HUES6 (cell line): ENCODE measurements around the gene SPEM1.

Source experiments
- H3K27ac ChIP-seq: 2 replicates; pipeline ENCODE4 v1.7.0; 2013; ENCODE audit warnings: low read depth, mild to moderate bottlenecking, low read length, inconsistent platforms
- H3K27me3 ChIP-seq: 2 replicates; pipeline ENCODE4 v1.6.1; 2013; ENCODE audit warnings: low read length; ENCODE audit not compliant: control insufficient read depth, insufficient read depth
- H3K36me3 ChIP-seq: 2 replicates; pipeline ENCODE4 v1.6.1; 2013; ENCODE audit warnings: low read length; ENCODE audit not compliant: control insufficient read depth, insufficient read depth
- H3K4me1 ChIP-seq: 2 replicates; pipeline ENCODE4 v1.6.1; 2013; ENCODE audit warnings: low read length; ENCODE audit not compliant: control insufficient read depth, insufficient read depth
- H3K4me3 ChIP-seq: 2 replicates; pipeline ENCODE4 v1.5.1; 2013; ENCODE audit warnings: low read depth, low read length
- H3K9ac ChIP-seq: one replicate; pipeline ENCODE4 v1.6.1; 2013; ENCODE audit warnings: mild to moderate bottlenecking, low read length
- H3K9me3 ChIP-seq: 2 replicates; pipeline ENCODE4 v1.6.1; 2013; ENCODE audit warnings: low read depth, low read length; ENCODE audit not compliant: control insufficient read depth, insufficient read depth

The SPEM1 gene

GRCh38 chr17:7442142-7442541 lies 22.0 kb downstream of the SPEM1 start:
- Histone ChIP-seq H3K36me3 (no peaks in the 10 kb centered on the region), H3K27ac (no peak overlapping the region), H3K27me3 (peaks cover 52% of the 10 kb centered on the region), H3K4me1 (peaks cover 40% of the 10 kb centered on the region), H3K9ac (no peak overlapping the region), H3K9me3 (no peaks in the 10 kb centered on the region), H3K4me3 (no peak overlapping the region)

- H3K36me3 ChIP-seq: no peaks in the 10 kb centered on the region
- H3K9ac ChIP-seq: no peak overlapping the region
- peaks cover 42% of the 10 kb centered on the region for H3K27me3 ChIP-seq
- H3K27ac ChIP-seq: no peak overlapping the region
- H3K9me3 ChIP-seq: no peaks in the 10 kb centered on the region
- H3K4me1 ChIP-seq: peaks cover 30% of the 10 kb centered on the region
- no peak overlapping the region for H3K4me3 ChIP-seq
Measured at GRCh38 chr17:7443499-7444485, 23.7 kb downstream of the SPEM1 start.

- Histone ChIP-seq H3K36me3 (no peaks in the 10 kb centered on the region), H3K27ac (0 out of 2 replicates have a peak within 1 kb of the TSS, but pooled peaks have one; percentile 28), H3K9me3 (no peaks in the 10 kb centered on the region), H3K9ac (peak within 1 kb of the TSS; percentile 27), H3K4me3 (peak within 1 kb of the TSS; percentile 75), H3K4me1 (peaks cover 27% of the 10 kb centered on the region), H3K27me3 (peaks cover 31% of the 10 kb centered on the region)
Measured at GRCh38 chr17:7444682-7445618, 24.8 kb downstream of the SPEM1 start, which contains the start of gene CHRNB1. Gene CHRNB1, plus strand, starts transcription at chr17:7445061. Its CDS starts 67 bp downstream, at chr17:7445128.

DNA sequence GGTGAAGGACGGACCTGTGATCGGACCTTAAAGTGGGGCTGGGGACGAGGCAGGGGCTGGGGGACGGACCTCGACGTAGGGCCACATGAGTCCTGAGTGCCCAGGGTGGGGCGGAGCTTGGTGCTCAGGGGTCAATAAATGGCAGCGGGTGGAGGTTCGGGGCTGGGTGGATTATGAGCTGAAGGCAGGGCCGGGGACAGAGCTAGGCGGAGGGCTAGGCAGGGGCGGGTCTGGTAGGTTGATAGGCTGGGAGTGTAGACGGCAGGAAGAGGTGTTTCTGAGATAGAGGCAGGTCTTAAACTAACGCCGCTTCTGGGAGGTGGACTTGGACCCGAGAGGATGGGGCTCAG lies 25.5 kb downstream of the SPEM1 start:
- Histone ChIP-seq H3K27me3 (peaks cover 31% of the 10 kb centered on the region), H3K9me3 (no peaks in the 10 kb centered on the region), H3K4me1 (peaks cover 27% of the 10 kb centered on the region), H3K4me3 (peak overlapping the region; percentile 75), H3K27ac (0 out of 2 replicates have a peak overlapping the region, but pooled peaks have one; percentile 28), H3K36me3 (no peaks in the 10 kb centered on the region), H3K9ac (peak overlapping the region; percentile 27)

DNA sequence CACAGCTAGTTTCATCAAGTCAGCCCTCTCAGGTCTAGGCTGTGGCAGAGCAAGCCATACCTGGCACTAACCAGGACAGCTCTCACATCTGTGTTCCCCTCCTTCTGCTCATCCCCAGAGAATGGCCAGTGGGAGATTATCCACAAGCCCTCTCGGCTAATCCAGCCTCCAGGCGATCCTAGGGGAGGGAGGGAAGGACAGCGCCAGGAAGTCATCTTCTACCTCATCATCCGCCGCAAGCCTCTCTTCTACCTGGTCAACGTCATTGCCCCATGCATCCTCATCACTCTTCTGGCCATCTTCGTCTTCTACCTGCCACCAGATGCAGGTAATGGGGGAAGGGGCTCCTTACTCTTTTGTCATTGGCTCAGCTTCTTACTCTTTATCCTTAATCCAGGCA lies 28.3 kb downstream of the SPEM1 start:
- H3K27ac ChIP-seq: no peak overlapping the region
- no peak overlapping the region for H3K4me3 ChIP-seq
- peaks cover 17% of the 10 kb centered on the region for H3K27me3 ChIP-seq
- H3K9ac ChIP-seq: no peak overlapping the region
- no peaks in the 10 kb centered on the region for H3K36me3 ChIP-seq
- H3K9me3 ChIP-seq: no peaks in the 10 kb centered on the region
- H3K4me1 ChIP-seq: peaks cover 15% of the 10 kb centered on the region

DNA sequence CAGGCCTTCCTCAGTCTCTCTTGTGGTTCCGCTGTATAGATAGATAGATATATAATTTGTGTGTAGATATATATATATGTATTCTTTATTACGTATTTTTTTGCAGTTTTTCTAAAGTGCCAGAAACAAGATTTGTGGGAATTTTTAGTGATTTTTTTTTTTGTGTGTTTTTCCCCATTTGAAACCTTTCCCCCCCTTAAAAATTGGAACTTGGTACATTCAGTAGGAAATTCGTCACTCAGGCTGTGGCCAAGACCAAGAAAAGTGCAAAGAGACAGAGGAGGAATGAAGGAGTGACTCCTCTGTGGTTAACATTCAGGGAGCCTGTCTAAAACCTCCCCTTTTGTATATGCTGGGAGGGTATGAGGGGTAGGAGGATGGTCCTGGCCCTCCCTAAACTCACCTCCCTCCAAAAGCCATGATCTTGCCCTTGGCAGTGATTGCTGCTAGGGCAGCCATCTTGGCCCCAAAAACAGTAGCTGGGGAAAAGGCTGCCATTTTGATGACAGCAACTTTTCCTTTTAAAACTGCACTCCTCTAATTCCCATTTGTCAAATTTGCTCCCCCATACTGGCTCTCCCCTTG lies 39.9 kb downstream of the SPEM1 start:
- Histone ChIP-seq H3K4me1 (peaks cover 9% of the 10 kb centered on the region), H3K27me3 (no peaks in the 10 kb centered on the region), H3K9me3 (no peaks in the 10 kb centered on the region), H3K4me3 (no peak overlapping the region), H3K27ac (no peak overlapping the region), H3K36me3 (peaks cover 15% of the 10 kb centered on the region), H3K9ac (no peak overlapping the region)

DNA sequence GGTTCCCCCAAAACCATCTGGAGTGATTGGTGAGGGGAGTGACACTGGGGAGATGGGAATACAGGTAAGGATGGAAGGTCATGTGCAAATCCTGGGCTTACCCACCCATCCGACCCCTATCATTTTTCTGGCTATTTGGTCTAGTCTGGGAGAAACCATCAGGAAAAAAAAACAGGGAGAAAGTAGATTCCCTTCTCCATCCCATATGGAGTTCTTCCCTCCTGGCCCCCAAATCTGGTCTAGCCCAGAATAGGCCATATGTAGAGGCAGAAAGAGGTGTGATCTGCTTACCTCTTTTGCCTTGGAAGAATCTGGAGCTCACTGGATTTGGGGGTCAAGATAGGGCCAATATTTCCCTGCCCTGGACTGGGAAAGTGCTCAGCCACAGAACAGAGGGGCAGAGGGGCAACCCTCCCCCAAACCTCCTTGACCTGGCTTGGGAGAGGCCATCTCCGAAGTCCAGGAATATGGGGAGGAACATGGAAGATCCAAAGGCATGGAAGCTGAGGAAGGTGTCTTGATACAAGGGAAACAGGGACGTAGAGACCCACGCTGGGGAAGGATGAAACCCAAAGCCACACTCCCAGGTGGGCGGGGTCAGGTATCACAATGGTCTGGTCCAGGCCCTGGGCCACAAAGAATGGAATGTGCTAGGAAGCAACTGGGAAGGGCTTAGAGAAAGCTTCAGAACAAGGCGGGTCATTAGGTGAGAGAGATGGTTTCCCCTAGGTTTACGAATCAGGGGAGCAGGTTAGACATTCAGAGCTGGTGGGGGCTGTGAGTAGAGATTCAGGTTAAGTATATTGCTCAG lies 40.9 kb downstream of the SPEM1 start:
- peaks cover 18% of the 10 kb centered on the region for H3K36me3 ChIP-seq
- no peaks in the 10 kb centered on the region for H3K9me3 ChIP-seq
- H3K4me1 ChIP-seq: peaks cover 9% of the 10 kb centered on the region
- H3K9ac ChIP-seq: no peak overlapping the region
- H3K27me3 ChIP-seq: no peaks in the 10 kb centered on the region
- H3K4me3 ChIP-seq: no peak overlapping the region
- H3K27ac ChIP-seq: no peak overlapping the region

- H3K9me3 ChIP-seq: no peaks in the 10 kb centered on the region
- H3K36me3 ChIP-seq: peaks cover 27% of the 10 kb centered on the region
- H3K9ac ChIP-seq: no peak overlapping the region
- H3K27ac ChIP-seq: no peak overlapping the region
- no peak overlapping the region for H3K4me3 ChIP-seq
- peaks cover 9% of the 10 kb centered on the region for H3K4me1 ChIP-seq
- no peaks in the 10 kb centered on the region for H3K27me3 ChIP-seq
Measured at GRCh38 chr17:7462474-7463371, 42.6 kb downstream of the SPEM1 start.

- Histone ChIP-seq H3K36me3 (peaks cover 27% of the 10 kb centered on the region), H3K27ac (no peak overlapping the region), H3K4me1 (peaks cover 9% of the 10 kb centered on the region), H3K4me3 (no peak overlapping the region), H3K27me3 (no peaks in the 10 kb centered on the region), H3K9me3 (no peaks in the 10 kb centered on the region), H3K9ac (no peak overlapping the region)
Measured at GRCh38 chr17:7463372-7463846, 43.3 kb downstream of the SPEM1 start.
